Left kidney (tissue), 1 donor: Measurements from ENCODE around the gene OR6B3. TPM values are rescaled to one million over a fixed set of nuclear protein-coding genes. Genes with fewer than 3 reads are reported as not detected.

Experiments
- polyA plus RNA-seq: library from polyadenylated mRNA; unstranded; fragments of 120-200 nt; gene quantifications from one replicate; pipeline ENCODE4 v1.2.1, GENCODE V29; 2013; ENCODE audit not compliant: insufficient read length

OR6B3 gene
- polyA plus RNA-seq, 1 donor = not detected

Other genes starting within 250 kb of the OR6B3 start
- 144 TPM for gene NDUFA10, start 28.2 kb downstream of the OR6B3 start, polyA plus RNA-seq
- gene OR6B2, start 23.1 kb downstream of the OR6B3 start, polyA plus RNA-seq = not detected
- 73.8 TPM for gene COPS9, start 82.8 kb upstream of the OR6B3 start, polyA plus RNA-seq
- gene OTOS, start 87.1 kb upstream of the OR6B3 start, polyA plus RNA-seq = not detected